ENCODE results near the gene NTM. TPM values are rescaled to one million over a fixed set of nuclear protein-coding genes. Genes with fewer than 3 reads are reported as not detected.

Gene NTM
- total RNA-seq, 1 experiment from 2014 or later, result 9.9 TPM

DNA sequence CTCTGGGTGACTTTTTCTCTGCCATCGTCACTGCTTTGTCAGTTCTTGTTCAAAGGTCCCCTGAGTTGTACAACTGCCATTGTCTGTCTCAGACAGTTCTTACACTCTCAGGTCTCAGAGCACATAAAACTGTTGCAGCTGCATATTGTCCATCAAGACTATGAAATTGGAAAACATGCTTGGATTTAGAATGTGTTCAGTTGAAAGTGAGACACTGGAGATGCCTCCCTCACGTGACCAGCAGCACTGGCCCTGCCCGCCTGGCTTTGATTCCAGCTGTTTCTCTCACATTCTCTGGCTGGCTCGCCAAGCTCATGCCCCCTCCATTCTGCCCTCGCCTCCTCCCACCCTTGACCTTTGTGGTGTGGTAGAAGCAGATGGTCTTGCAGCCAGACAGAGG is 244.2 kb downstream of the NTM start:
- Histone ChIP-seq H3K23ac (ENCODE audit: insufficient read length, low read depth, low read length) (no peak overlapping the region), H3K9ac (ENCODE audit: extremely low read depth, insufficient read length, low read length) (no peak overlapping the region), H3K4me2 (ENCODE audit: insufficient read depth, insufficient read length, low read length) (no peak overlapping the region), H3K18ac (ENCODE audit: insufficient read length, low read depth, low read length) (no peak overlapping the region), H2AK5ac (ENCODE audit: insufficient read length, low read length) (no peak overlapping the region), H3K9me3 (ENCODE audit: control insufficient read depth, low read depth, low read length) (no peaks in the 10 kb centered on the region), H4K91ac (ENCODE audit: insufficient read length, low read depth, low read length) (no peak overlapping the region), H3K27ac (ENCODE audit: insufficient read length, low read depth, low read length) (no peak overlapping the region), H3K23me2 (ENCODE audit: insufficient read length, low read depth, low read length, poor library complexity, severe bottlenecking) (no peaks in the 10 kb centered on the region), H3K79me1 (ENCODE audit: insufficient read depth, low read depth, low read length, poor library complexity, severe bottlenecking) (no peaks in the 10 kb centered on the region), H3T11ph (ENCODE audit: low read length) (no peak overlapping the region), H2BK12ac (ENCODE audit: insufficient read length, low read depth, low read length) (no peak overlapping the region), H3K14ac (ENCODE audit: insufficient read depth, low read length) (0 out of 2 replicates have a peak overlapping the region, but pooled peaks have one; percentile 43), H2BK15ac (ENCODE audit: low read depth, low read length) (no peak overlapping the region), H3K4ac (ENCODE audit: low read depth, low read length) (no peak overlapping the region), H2BK20ac (ENCODE audit: low read depth, low read length, poor library complexity, severe bottlenecking) (no peak overlapping the region), H3K56ac (ENCODE audit: insufficient read length, low read depth, low read length) (no peak overlapping the region), H2BK120ac (ENCODE audit: low read depth, low read length, poor library complexity, severe bottlenecking) (no peak overlapping the region), H4K8ac (replicated peaks; ENCODE audit: insufficient read length, low read depth, low read length) (no peak overlapping the region), H3K79me2 (ENCODE audit: insufficient read depth, low read length) (no peaks in the 10 kb centered on the region), H4K5ac (ENCODE audit: insufficient read length, low read depth, low read length) (no peak overlapping the region), H4K20me1 (ENCODE audit: control insufficient read depth, insufficient read depth, insufficient read length) (no peaks in the 10 kb centered on the region), H3K27me3 (ENCODE audit: insufficient read depth, low read length) (no peaks in the 10 kb centered on the region; the same call in 1 of the 2 replicates), H3K4me1 (ENCODE audit: insufficient read depth, low read length) (peaks cover 5% of the 10 kb centered on the region; the same call in 1 of the 2 replicates), H2BK5ac (ENCODE audit: insufficient read length, low read length) (no peak overlapping the region), H2AFZ (ENCODE audit: low read length) (no peak overlapping the region)
- TF ChIP-seq, protein P1, sequence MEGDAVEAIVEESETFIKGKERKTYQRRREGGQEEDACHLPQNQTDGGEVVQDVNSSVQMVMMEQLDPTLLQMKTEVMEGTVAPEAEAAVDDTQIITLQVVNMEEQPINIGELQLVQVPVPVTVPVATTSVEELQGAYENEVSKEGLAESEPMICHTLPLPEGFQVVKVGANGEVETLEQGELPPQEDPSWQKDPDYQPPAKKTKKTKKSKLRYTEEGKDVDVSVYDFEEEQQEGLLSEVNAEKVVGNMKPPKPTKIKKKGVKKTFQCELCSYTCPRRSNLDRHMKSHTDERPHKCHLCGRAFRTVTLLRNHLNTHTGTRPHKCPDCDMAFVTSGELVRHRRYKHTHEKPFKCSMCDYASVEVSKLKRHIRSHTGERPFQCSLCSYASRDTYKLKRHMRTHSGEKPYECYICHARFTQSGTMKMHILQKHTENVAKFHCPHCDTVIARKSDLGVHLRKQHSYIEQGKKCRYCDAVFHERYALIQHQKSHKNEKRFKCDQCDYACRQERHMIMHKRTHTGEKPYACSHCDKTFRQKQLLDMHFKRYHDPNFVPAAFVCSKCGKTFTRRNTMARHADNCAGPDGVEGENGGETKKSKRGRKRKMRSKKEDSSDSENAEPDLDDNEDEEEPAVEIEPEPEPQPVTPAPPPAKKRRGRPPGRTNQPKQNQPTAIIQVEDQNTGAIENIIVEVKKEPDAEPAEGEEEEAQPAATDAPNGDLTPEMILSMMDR (conservative IDR thresholded peaks at IDR 0.05), result no peak
- Mint-ChIP-seq H3K4me3 (no peak overlapping the region), H3K27me3 (ENCODE audit: low read depth) (peaks cover 17% of the 10 kb centered on the region), H3K4me1 (peaks cover 18 to 26% of the 10 kb centered on the region in 2 experiments), H3K36me3 (ENCODE audit: insufficient read depth in 1 of 3, low read depth in 3 of 3) (no peaks in the 10 kb centered on the region), H3K9me3 (no peaks in the 10 kb centered on the region), H3K27ac (no peak overlapping the region)
- DNase-seq, result no peak
- no CpG with 5 or more reads among the region's 5 CpGs for WGBS (ENCODE audit: extremely low coverage, insufficient read length, low lambda C conversion rate)
